GM21717 (cell line): ENCODE measurements around the gene SLC5A10.

Experiments used
- ATAC-seq: cut with Tn5 transposase; IDR thresholded peaks from one replicate; pipeline ENCODE4 v1.9.1; 2021; ENCODE audit warnings: mild to moderate bottlenecking, moderate library complexity; ENCODE audit not compliant: unreplicated experiment

Gene SLC5A10

DNA sequence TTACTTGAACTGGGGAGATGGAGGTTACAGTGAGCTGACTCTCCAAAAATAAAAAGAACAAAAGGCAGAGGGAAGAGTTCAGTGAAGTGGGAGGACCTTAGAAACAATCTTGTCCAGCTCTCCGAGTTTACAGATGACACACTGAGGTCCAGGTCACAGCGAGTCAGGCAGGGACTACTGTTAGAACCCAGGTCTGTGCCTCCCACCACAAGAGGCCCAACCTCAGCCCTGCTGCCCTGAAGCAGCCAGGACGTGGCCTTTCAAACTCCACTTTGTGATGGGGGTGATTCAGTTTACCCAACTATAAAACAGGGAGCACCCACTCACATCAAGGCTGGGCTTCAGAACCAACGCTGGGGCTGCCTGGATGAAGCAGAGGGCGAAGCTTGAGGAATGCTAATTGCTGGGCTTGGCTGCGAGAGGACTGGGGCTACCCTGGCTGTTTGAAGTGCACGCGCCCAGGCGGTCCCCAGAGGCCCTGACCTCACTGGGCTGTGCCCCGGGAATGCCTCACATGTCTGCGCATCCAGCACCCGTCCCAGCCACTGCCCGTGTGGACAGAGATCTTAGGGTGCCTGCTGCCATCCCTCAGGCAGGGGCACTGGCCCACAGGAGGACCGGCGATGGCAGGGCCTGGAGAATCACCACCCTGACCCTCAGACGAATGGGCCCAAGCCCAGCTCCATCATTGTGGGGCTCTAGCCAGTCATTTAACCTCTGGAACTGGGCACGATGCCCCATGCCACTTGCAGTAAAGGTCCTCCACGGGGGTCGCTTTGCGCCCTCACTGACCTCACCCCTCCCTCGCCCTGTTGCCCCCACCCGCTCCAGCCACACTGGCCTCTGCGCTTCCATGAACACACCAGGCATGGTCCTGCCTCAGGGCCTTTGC is 11.4 kb downstream of the SLC5A10 start:
- ATAC-seq, result no peak

DNA sequence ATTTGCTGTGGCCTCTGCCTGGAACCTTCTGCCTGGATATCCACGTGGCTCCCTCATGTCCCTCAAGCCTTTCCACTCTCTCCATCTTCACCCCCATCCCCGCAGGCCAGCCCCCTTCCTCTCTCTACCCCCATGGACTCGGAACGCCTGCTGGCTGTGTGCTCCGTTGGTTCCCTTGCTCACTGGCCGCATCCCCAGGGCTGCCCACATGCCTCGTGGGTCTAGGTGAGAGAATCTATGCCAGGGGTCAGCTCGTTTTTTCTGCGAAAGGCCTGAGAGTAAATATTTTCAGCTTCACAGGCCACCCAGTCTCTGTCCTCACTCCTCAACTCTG is 12.0 kb downstream of the SLC5A10 start:
- ATAC-seq, result no peak

DNA sequence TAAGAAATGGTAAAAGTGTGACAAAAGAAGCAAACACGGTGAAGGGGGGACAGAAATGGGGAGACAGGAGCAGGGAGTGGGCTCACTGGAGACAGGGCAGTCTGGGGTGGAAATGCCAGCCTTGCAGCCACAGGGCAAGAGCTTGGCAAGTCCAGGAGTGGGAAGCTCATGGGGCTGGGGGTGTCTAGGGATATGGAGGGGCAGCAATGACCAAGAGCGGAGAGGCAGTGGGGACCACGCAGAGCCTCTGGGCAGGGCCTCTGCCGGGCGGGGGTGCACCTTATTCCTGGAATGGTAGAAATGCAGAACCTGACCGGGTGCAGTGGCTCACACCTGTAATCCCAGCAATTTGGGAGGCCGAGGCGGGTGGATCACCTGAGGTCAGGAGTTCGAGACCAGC is 12.6 kb downstream of the SLC5A10 start:
- ATAC-seq, result no peak

DNA sequence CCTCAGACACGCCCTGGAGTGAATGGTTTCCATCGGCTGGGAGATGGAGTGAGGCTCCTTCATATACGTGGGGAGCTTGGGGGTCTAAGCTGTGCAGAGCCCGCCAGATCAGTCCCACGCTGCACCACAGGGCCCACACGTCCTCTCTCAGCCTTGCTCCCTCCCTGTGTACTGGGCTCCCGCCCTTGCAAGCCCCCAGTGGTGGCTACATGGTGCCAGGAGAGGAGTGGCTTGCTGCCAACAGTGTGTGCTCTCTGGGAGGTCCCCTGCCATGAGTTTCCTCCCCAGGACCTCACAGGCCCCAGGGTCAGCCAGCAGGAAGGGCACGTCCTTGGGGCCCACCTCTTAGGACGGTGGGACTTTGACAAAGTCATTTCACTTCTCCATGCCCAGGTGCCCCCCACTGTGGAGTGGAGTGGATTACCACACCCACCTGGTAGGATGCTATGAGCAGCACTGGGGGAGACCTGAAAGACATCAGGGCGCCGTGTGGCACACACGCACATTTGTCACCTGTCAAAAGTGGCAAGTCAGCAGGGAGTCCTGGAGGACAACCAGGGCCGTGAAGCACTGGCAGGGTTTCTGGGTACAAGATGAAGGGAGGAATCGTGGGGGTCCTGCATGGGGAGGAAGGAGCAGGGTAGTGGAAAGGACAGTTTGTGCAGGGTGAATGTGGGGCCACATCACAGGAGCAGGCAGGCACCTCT is 13.7 kb downstream of the SLC5A10 start:
- no peak for ATAC-seq

DNA sequence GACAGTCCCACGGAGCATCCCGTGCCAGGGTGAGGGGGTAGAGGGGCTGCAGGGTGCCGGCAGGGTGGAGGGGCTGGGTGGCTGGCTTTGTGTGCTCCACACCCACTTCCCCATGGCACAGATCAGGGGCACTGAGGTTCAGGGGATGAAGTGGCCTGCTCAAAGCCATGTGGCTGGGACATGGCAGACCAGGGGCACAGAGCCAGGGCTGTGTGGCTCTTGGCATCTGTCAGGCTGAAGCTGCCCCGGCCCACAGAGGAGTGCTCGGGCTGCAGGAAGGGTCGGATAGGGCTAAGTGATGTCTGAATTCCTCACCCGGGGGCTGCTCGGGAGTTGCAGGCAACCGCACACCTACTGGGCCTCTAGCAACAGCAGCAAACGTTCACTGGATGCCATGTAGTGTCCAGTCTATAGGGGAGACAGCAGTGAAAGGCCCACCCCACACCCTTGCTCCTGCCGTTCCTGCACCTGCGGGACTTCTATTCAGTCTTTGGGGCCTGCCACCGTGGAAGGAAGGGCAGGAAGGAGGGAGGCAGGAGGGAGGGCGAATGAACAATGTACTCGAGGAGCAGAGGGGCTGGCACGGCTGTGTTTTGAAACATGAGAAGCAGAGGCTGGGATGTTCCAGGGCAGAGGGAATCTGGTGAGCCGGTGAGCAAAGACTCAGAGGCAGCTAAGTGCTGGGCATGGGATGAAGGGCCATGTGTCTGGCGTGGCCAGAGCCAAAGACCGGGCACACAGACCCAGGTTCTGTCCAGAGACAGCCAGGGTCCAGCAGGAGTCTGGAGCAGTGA is 15.1 kb downstream of the SLC5A10 start:
- ATAC-seq, result no peak

DNA sequence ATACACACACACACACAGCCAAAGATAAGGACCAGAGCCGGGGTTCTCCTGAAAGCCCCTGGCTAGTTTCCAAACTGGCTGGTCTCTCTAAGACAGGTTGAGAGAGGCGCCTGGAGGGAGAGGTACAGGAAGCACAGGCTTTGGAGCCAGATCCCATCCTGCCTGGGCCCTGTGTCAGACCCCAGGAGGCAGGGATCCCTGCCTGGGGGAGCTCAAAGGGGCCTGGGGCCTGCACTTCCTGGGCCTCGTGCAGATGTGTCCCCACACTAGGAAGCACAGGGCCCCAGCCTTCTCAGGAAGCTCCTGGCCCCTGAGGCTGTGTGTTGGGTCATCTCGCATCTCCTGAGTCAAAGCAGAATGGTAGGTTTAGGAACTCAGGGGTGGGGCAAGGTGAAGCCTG is 16.0 kb downstream of the SLC5A10 start:
- no peak for ATAC-seq

DNA sequence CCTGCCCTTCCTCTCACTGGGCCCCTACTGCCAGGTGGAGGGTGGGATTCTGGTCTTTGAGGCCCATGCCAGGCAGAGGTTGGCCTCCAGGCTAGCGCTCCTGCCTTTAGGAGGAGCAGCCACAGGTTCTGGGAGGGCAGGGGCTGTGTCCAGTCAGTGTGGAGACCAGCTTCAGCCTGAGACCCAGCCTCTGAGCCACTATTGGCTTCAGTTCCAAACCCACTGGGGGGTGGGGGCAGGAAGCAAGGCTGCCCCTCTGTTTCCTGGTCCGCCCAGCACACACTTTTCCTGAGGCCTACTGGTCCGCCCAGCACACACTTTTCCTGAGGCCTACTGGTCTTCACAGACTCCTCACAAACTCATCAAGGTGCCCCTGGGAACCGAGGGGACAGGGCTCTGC is 16.4 kb downstream of the SLC5A10 start:
- ATAC-seq, result no peak

DNA sequence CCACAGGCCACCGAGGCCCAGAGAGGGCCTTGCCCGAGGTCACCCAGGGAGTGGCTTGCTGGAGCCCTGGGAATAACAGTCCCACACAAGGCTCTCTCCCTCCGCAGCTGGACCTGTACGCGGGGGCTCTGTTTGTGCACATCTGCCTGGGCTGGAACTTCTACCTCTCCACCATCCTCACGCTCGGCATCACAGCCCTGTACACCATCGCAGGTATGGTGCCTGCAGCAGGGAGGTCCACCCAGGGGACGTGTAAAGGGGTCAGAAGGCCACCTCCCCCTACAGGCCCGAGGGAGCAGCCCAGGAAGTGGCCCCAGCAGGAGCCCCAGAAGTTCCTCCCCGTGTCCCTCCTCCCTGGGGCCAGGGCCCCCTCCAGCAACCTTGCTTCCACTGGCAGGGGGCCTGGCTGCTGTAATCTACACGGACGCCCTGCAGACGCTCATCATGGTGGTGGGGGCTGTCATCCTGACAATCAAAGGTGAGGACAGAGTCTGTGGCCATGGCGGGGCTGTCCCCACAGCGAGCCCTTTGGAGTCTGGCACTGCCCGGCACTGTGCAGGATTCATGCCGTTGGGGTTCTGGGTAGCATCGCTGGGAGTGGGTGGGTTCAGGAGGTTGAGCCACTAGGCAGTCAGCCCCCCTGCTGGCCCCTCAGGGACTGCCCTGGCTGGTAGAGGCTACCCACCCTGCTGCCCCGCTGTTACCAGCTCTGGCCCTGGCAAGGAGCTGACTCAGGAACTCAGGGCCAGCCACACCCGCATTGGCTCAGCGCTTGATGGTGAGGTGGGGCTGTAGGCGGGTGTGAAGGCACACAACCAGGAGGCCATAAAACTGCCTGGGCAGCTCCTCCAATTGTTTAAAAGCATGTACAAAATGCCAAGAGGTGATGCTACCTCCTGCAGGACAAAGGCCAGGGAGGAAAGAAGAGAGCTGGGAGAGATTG is 17.3 kb downstream of the SLC5A10 start:
- no peak for ATAC-seq

DNA sequence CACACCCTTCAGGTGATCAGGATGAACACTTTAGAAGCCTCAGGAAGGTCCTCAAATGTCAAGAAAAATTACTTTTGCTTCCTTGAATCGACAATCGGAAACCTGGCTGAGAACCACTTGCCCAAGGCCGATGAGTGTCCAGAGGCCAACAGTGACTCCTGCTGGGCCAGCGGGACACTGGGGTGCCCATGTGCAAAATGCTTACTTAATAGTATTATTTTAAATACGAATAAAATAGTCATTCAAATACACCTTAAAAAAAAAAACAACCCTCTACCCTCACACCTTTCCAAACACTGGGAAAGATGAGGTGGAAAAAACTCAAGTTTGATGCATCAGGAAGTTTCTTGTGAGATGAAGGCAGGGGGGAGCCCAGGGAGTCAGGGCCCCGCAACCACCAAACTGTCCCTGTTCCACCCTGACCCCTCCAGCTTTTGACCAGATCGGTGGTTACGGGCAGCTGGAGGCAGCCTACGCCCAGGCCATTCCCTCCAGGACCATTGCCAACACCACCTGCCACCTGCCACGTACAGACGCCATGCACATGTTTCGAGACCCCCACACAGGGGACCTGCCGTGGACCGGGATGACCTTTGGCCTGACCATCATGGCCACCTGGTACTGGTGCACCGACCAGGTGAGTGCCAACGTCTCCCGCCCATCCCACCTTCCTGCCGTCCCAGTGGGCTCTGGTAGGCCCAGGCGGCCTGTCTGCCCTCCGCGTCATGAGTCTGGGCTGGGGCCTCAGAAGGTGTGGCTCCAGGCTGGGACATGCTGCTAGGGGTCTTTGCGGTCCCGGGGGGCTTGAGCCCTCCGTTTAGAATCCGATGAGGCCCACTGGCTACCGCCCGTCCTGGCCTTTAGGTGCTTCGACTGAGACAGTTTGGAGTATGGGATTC is 18.9 kb downstream of the SLC5A10 start:
- no peak for ATAC-seq

DNA sequence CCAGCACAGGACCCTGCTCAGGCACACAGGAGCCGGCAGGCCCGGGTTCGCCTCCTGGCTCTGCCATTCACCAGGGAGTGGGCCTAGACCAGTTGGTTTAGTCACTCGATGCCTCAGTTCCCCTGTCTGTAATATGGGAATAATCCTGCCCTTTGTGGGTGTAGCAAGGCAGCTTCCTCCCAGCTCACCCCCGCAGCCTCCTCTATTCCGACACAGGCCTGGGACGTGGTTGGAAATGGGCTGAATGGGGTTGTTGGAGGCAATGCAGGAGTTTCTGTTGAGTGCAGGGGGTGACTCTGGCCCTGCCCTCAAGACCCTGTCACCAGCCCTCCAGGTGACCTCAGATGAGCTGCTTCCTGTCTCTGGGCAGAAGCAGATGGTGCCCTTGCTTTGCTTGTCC is 19.8 kb downstream of the SLC5A10 start:
- no peak for ATAC-seq

DNA sequence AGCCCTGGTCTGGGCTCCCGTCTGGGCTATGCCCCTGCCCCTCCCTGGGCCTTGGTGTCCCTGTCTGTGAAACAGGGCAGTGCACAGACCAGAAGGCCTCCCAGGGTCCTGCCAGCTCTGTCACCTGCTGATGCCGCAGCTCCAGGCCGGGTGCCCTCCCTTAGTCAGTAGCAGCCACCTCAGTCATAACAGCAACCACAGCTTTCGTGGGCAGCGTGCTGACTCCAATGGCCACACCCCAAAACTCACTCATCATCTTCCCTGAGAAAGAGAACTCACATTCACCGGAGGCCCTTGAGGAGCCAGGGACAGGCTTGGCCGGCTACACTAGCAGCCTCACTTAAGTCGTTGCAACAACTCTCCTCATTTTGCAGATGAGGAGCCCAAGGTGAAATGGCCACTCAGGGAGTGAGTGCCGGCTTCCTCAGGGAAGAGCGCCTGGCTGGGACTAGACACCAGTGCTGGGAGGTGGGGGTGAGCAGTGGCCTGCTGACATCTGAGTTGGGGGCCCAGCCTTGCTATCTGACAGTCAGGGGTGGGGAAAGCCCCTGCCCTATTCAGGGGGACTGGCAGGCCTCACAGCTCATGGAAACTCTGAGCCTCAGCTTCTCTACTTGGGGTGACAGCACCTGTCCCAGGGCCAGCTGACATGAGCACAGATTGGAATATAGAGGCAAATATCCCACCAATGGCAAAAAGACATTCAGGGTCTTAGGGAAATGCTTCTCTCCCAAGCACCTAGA is 22.6 kb downstream of the SLC5A10 start:
- ATAC-seq, result no peak

DNA sequence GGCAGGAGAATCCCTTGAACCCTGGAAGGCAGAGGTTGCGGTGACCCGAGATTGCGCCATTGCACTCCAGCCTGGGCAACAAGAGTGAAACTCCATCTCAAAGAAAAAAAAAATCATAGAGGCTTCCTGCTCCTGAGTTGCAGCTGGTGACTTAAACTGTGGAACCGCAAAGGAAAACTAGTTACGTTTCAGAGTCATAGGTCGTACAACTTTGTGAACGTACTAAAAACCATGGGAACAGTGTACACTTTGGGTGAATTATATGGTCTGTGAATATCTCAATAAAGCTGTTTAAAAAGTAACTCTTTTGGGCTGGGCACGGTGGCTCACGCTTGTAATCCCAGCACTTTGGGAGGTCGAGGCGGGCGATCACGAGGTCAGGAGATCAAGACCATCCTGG is 23.6 kb downstream of the SLC5A10 start:
- no peak for ATAC-seq

DNA sequence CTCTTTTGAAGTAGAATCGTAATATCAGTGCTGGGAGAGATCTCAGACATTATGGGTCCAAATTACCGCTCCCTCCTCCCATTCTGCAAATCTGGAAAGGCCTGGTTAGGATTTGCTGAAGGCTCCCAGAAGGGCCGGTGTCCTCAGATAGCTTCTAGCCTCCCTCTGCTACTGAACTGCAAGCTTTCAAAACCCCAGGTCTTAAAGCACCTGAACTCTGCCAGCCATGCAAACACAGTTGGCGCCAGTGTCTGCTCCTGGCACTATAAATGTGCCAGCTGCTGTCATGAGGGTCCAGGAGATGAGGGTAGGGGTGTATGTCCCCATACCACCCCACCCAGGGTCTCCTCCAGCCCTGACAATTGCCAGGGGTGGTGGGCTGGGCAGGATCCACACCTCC is 24.2 kb downstream of the SLC5A10 start:
- ATAC-seq, result no peak

DNA sequence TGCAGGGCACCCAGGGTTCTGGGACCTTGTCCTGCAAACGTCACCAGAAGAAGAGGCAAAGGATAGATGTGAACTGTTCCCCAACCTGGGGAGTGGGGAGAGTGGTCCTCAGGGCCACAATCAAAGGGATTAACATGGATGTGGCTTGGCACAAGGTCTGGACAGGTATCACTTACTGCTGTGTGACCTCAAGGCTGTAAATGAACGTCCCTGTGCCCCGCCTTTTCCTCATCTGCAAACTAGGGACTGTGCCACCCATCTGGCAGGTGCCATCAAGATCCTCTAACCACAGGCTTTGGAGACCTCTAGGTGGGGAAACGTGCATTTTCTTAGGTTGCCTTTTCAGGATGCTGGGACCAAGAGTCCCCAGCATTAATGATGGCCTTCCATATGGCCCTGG is 25.1 kb downstream of the SLC5A10 start:
- no peak for ATAC-seq

DNA sequence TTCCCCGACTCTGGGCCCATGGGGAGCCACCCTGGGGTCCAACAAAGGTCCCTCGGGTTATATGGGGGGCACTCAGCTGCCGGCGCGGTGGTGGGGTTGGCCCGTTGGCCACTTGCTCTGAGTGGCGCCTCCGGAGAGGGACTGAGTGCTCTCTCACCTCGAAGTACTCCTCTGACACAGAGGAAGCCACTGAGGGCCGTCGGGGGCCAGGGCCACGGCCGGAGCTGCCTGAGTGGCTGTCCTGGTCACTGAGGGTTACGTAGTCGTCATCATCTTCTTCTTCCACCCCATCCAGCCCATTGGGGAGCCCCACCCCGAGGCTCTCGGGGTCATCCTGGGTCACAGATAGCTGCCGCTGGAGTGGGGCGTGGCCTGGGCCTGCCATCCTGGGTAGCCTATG is 25.7 kb downstream of the SLC5A10 start:
- no peak for ATAC-seq

DNA sequence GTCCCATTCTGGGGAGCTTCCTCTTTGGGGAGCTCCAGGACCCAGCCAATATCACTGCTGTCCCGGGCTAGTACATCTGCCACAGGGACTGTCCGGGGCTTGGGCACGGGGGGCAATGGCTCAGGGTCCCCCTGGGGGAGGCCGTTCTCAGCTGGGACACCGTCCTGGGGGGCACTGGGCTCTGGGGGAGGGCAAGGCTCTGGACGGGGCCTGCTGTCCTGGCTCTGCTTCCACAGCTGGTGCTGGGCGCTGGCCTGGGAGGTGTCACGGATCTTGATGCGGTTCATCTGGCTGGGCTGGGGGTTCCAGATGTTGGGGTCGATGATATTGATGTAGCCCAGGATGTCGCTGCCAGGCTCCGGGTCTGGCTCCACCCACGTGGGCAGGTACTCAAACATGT is 26.1 kb downstream of the SLC5A10 start:
- ATAC-seq, result no peak

DNA sequence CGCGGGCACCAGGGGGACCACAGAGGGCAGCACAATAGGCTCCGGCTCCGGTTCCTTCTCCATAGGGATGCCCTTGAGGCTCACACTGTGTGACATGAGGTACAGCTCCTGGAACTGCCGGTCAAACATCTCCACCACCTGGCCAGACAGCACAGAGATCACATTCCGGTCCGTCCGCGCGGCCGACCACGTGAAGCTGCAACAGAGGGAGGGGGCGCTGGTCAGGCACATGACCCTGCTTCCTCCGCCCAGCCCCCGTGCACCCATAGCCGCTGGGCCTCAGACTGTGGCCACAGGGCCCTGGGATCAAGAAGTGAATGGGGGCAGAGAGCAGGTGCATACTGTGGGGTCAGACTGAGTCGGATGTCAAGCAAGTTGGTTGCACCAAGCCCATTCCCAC is 26.7 kb downstream of the SLC5A10 start:
- ATAC-seq, result no peak

DNA sequence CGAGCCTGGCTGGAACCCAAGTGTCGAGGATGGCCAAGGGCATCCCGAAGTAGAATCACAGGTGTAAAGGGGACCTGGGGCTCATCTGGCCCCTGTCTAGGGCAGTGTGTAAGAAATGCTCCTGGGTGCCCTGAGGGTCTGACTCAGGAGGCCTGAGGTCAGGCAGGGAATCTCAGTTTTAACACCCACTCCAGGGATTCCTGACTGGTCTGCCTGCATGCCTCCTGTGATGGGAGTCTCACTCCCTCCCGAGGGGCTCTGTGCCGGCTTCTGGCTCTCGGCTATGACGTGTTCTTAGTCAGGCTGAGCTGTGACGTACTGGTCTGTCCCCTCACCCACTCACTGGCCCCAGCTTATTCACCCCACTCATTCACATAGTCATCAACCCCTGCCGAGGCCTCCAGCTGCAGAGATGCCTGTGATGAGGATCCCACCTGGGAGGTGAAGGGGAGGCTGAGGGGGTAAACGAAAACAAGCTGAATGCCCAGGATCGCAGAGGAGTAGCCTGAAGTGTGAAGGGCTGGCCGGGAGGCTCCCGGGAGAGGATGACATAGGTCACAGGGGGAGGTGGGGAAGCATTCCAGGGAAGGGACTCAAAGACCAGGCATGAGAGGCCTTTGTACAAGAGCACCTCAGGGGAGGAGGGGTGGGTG is 28.8 kb downstream of the SLC5A10 start:
- ATAC-seq, result no peak

DNA sequence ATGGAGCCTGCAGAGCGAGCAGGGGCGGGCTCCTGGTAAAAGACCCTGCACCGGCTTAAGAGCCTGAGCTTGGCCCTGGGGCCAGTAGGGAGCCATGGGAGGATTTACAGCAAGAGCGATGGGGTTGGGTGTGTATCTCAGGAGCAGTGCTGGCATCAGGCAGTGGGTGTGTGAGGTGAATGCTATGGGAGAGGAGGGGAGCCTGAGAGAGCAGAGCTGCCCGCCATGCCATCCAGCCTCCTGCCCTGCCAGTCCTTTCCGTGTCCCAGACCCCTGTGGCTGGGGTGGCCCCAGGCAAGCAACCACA is 29.3 kb downstream of the SLC5A10 start:
- ATAC-seq, result no peak
